A172 (cell line): ENCODE measurements around the gene IGF2R. TPM values are rescaled to one million over a fixed set of nuclear protein-coding genes. Genes with fewer than 3 reads are reported as not detected.

Source experiments
- DNase-seq: peaks from one replicate; pipeline ENCODE4 v3.0.0-alpha.2; 2015; ENCODE audit warnings: low spot score
- total RNA-seq: library from RNA; depleted of rRNA; stranded (reverse); fragments of >200 nt; shearing (Covaris generic); gene quantifications from 2 replicates; pipeline ENCODE4 v1.2.3, GENCODE V29; 2014

Gene IGF2R
- total RNA-seq, 1 experiment from 2014 or later = 99.8 TPM

GRCh38 chr6:159977255-159977903, 8.5 kb downstream of the IGF2R start:
- peak; percentile 82 for DNase-seq

GRCh38 chr6:159977904-159978268, 9.0 kb downstream of the IGF2R start:
- DNase-seq = no peak

- peak; percentile 77 for DNase-seq
These were observed 9.6 kb downstream of the IGF2R start for GRCh38 chr6:159978291-159979135.

GRCh38 chr6:159979136-159979874, 10.4 kb downstream of the IGF2R start:
- DNase-seq = peak; percentile 91

GRCh38 chr6:159980474-159980873, 11.6 kb downstream of the IGF2R start:
- no peak for DNase-seq

GRCh38 chr6:159981071-159981402, 12.2 kb downstream of the IGF2R start:
- DNase-seq = no peak

- DNase-seq = peak; percentile 62
These were observed 12.7 kb downstream of the IGF2R start for GRCh38 chr6:159981403-159982245.

GRCh38 chr6:159982731-159983506, 14.0 kb downstream of the IGF2R start:
- no peak for DNase-seq

GRCh38 chr6:159983641-159984080, 14.8 kb downstream of the IGF2R start:
- no peak for DNase-seq

- peak; percentile 95 for DNase-seq
These were observed 15.4 kb downstream of the IGF2R start for GRCh38 chr6:159984268-159984786.

GRCh38 chr6:159985296-159985945, 16.5 kb downstream of the IGF2R start:
- DNase-seq = no peak

GRCh38 chr6:159988983-159989454, 20.1 kb downstream of the IGF2R start:
- peak; percentile 67 for DNase-seq

- DNase-seq = peak; percentile 50
These were observed 20.9 kb downstream of the IGF2R start for GRCh38 chr6:159989492-159990480.

GRCh38 chr6:159992366-159992765, 23.5 kb downstream of the IGF2R start:
- no peak for DNase-seq

GRCh38 chr6:159995405-159995804, 26.5 kb downstream of the IGF2R start:
- DNase-seq = no peak

GRCh38 chr6:159996087-159996622, 27.3 kb downstream of the IGF2R start:
- no peak for DNase-seq

- DNase-seq = no peak
These were observed 28.0 kb downstream of the IGF2R start for GRCh38 chr6:159996626-159997497.
